Measurements from ENCODE around the gene MBD3L2B.

- TF ChIP-seq EZH2phosphoT487 (IDR thresholded peaks at IDR 0.05; ENCODE audit: borderline replicate concordance, low read depth, low read length), result no peak
- TF ChIP-seq CTCF (conservative IDR thresholded peaks at IDR 0.05; ENCODE audit: low read length), result no peak
Observed at GRCh38 chr19:6970443-6970842, 50.8 kb downstream of the MBD3L2B start.
